NCI-H2029 (cell line): ENCODE measurements around the gene S100A8.

Experiments
- DNase-seq: peaks from one replicate; lab custom pipeline; 2025; lab: John Stamatoyannopoulos, UW

S100A8 gene

DNA sequence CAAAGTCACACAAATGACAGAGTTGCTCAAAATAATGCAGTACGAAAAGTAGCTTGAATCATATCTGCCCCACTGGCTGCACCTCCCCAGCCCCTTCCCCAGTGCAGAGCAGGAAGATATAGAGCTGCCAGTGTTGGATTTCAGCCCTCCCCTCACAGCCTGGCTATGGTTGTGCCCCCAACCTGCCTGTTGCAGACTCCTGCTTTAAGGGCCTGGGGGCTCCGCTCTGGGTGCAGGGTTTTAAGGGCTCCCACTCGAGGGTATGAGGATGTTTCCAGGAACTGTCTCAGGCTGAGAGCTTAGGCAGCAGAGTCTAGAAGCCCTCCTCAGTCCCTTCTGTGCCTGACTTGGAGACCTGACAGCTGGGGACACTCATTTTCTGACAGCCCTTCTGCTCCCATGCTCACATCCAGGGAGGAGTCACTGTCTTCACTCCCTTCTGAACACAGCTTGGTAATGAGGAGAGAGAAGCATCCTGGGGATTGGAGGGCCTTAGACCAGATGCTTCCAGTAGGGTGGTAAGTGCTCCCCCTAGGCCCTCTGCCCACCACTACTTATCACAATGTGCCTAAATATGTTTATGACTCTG is 28.6 kb downstream of the S100A8 start:
- DNase-seq = no peak

DNA sequence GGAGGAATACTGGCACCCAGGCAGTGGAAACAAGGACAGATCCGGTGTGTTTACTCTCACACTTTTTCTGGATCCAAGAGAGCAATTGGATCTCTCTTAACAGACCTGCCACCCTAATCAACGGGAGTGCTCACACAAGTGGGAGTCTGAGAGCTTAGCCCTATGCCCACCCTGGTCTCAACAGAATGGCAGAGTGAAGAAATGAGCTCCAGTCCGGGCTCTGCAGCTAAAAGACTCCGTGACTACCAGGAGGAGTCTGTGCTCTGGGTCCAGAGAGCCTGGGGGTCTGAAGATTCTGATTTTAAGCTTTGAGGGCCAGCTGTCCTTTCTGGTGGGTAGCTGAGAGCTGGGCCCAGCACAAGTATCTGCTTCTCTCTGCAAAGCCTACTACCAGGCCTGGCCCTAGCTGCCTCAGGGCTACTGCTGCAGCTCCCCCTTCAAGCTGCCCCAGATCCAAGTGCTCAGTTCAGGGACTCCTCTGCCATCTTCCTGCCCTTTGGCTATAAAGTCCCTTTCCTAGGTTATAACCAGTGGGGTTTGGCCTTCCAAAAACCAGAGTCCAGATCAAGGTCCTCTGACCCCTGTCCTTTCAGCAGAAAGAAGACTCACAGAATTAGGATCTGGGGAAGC is 29.3 kb downstream of the S100A8 start:
- DNase-seq = no peak

DNA sequence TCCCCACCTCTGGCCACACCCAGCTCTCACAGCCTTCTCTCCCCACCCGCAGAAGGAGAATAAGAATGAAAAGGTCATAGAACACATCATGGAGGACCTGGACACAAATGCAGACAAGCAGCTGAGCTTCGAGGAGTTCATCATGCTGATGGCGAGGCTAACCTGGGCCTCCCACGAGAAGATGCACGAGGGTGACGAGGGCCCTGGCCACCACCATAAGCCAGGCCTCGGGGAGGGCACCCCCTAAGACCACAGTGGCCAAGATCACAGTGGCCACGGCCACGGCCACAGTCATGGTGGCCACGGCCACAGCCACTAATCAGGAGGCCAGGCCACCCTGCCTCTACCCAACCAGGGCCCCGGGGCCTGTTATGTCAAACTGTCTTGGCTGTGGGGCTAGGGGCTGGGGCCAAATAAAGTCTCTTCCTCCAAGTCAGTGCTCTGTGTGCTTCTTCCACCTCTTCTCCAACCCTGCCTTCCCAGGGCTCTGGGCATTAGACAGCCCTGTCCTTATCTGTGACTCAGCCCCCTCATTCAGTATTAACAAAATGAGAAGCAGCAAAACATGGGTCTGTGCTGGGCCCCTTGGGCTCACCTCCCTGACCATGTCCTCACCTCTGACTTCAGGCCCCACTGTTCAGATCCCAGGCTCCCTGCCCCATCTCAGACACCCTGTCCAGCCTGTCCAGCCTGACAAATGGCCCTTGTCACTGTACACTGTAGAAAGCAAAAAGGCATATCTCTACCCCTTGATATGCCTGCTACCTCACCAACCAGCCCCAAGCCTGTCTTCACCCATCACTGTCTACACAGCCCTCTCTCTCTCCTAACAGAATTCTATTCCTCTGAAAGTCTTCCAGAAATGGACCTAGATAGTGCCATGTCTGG is 30.0 kb downstream of the S100A8 start:
- DNase-seq = no peak

DNA sequence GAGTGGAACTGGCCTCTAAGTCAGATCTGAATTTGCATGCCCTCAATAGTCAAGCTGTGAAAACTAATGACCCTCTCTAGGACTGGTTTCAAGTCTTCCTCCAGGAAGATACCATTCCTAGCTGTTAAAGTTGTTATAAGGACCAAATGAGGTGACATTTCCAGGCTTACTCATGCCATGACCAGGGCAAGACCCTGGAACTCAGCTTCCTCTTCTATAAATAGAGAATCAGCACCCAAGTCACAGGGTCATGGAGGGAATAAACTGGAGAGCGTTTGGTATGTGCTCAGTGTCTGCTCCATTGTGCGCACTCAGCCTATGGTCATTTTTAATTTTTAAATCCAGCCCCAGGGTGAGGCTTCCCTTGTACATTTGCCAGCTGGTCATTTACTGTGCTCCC is 30.7 kb downstream of the S100A8 start:
- DNase-seq = no peak

GRCh38 chr1:153359241-153359640 is 31.6 kb downstream of the S100A8 start:
- no peak for DNase-seq

DNA sequence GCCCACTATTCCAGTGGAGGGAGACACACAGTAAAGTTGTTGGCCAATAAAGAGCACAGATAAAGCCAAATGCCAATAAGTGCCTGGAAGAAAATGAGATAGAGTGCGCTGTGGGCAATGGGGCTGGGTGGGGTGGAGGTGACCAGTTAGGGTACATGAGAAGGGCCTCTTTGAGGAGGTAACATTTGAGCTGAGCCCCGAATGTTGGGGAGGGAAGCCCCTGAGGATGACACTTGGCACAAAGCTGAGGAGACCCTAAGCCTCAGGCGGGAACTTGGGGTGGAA is 32.2 kb downstream of the S100A8 start:
- no peak for DNase-seq

- DNase-seq = no peak
Observed at GRCh38 chr1:153357853-153358690, 32.8 kb downstream of the S100A8 start, which contains the start of gene S100A9. S100A9 (plus strand) TSS chr1:153357854; CDS start chr1:153358284, 430 bp downstream.

GRCh38 chr1:153357076-153357852 is 33.6 kb downstream of the S100A8 start:
- no peak for DNase-seq

- no peak for DNase-seq
Observed at GRCh38 chr1:153356392-153357075, 34.3 kb downstream of the S100A8 start.

DNA sequence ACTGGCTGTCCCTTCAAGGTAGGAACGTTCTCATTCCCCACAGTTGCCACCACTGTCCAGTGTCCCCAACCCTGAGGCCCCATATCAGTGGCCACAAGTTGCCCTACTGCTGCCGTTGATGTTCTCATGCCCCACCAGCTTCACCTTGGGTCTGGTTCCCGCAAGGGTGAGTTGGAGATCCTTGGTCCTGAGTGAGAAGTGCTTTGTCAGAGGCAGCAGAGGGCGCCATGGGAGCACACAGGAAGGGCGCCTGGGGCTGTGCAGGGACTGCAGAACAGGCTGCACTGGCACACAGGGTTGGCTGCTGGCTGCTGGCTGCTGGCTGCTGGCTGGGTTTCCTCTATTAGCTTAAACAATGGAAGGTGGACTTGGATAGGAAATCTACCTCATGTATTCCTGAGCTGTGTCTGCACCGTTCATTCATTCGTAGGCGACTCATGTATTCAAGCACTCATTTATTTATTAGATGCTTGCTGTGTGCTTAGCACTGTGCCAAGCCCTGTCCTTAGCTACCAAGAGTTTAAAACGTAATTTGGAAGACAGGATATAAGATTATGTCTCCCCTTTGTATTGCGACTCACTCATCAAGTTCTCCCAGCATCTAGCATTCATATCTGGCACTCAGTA is 35.3 kb downstream of the S100A8 start:
- DNase-seq = peak; percentile 58

- no peak for DNase-seq
Observed at GRCh38 chr1:153354515-153355193, 36.2 kb downstream of the S100A8 start.

- DNase-seq = no peak
Observed at GRCh38 chr1:153353226-153353947, 37.5 kb downstream of the S100A8 start.

DNA sequence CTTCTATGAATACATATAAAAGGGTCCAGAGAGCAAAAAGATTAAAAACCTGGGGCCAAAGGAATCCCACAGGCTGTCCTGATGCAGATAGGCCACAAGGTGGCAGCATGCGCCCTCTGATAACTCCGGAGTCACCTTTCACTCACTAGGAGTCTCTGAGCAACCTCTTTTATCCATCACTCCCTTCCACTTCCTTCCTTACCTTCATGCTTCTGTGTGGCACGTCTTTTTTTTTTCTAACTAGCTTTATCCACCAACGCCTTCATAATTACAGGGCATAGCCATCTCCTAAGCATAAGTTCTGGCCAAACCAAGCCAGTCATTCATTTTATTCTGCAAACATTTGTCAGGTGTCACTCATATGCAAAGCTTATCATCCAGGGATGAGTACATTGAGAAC is 38.4 kb downstream of the S100A8 start:
- DNase-seq = peak; percentile 75

- no peak for DNase-seq
Observed at GRCh38 chr1:153350321-153350957, 40.4 kb downstream of the S100A8 start.

DNA sequence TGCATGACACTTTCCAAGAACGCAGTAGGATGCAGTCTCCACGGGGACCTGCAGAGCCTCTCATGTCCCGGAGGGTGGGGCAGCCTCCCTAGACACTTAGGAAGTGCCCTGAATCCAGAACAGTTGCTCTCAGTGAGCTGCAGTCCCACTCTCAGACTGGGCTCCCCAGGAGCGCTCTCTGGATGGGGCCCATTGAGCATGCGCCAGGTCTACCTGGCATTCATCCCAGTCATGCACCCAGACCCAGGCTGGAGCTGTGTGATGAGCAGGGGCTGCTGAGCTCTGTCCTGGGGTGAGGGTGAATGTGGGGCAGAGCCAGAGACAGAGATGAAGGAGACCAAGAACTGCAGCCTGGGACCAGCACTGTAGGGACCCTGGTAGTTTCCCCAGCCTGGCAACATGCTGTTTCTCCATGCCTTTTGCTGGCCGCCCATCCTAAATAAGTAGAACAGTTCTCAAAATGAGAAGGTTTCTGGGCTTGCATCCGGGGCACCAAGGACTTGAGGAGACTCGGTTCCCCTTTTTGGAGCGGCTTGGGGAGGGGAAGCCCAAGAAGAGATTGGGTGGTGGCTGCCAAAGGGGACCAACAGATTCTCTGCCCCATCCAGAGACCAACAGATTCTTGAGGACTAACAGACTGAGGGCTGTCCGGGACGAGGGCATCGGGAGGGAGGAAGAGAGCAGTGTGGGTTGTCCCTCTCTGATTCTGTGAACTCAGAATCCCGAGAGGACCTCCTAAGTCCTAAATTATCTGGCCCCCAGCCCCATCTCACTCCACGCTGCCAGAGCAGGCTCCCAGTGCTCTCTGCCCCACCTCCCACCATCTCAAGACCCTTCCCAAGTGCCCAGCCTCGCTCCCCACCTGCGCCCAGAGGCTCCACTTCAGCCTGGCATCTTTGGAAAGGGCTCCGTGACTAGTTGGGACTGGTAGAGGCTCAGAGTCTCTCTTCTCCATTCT is 41.2 kb downstream of the S100A8 start:
- DNase-seq = no peak

GRCh38 chr1:153348511-153349362 is 42.1 kb downstream of the S100A8 start, which contains the start of gene PGLYRP4:
PGLYRP4 (minus strand) TSS chr1:153348841; CDS start chr1:153347932, 909 bp downstream.
- DNase-seq = no peak
